ENCODE measurements around the gene MAGI1.
"Not testable (repeated sequence)": the region's sequence is repeated elsewhere in the genome, so short reads cannot be mapped to it uniquely, and the experiment has no call there.

MAGI1 gene

DNA sequence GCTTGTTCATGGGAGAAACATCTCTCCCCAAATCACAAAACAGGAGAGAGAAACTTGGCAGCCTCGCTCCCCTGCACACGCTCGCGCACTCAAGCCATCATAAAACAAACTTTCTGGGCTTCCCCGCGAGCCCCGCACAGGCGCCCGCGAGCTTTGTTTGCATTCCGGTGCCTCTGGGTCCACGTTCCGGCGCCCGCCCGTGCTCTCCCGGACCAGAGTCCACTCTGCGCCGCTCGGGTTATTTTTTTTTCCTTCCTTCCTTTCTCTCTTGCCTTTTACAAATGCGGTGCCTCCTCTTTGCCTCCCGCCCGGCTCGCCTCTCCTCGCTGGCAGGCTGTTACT lies 363 bp downstream of the MAGI1 start:
- no peak for DNase-seq (ENCODE audit: low read depth)

GRCh38 chr3:66037986-66038369 lies 740 bp downstream of the MAGI1 start:
- DNase-seq (ENCODE audit: low read depth): no peak

DNA sequence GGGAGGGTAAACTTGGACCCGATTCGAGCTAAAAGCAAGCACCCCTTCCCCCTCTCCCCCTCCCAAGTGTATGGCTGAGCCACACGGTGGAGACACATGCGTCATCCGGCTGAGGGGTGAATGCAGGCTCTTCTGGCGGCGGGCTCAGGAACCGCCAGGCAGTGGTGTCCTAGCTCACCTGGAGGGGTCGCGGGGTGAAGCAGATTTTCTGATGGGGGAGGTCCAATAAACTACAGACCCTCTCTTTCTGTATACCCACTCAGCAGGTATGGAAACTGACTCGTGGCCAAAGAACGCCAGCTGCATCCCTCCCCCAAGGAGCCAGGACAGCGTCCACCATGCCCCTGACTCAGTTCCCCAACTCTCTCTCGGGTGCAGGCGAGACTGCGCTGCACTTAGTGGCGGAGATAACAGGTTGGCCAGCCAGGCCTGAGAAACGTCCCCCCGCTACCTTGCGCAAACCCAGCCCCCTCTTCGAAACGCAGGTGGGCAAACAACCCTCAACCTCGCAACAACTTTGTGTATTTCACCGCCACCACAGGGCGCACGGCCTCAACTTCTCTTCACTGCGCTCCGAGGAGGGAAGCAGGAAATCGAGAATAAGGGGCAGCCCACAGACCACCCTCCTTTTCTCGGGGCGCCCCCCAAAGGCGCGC lies 1.3 kb downstream of the MAGI1 start:
- DNase-seq (ENCODE audit: low read depth): no peak

DNA sequence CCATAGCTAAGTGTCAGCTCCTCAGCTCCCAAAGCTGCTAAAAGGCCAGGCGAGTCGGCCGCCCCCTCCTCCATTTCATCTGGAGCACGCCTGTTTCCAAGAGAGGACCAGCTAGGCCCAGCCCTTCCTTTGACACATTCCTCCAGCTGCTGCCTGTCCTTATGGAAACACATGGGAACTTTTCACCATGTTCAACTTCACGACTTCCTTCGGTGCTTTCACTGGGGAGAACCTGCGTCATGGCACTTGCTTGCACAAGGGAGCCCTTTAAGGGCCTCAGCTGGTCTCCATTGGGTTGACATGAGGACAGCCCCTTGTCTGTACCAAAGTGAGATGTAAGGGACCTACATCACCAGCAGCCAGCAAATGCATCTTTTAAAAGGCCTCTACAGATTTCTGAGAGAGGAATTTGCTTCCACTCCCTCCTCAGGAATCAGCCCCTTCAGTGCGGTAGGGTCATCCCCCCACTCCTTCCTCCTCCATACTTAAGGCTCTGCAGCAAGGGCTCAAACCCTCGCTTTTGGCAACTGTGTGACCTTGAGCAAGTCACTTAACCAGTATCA lies 2.1 kb downstream of the MAGI1 start:
- DNase-seq (ENCODE audit: low read depth): no peak

GRCh38 chr3:66035763-66036477 lies 2.8 kb downstream of the MAGI1 start:
- DNase-seq (ENCODE audit: low read depth): no peak

DNA sequence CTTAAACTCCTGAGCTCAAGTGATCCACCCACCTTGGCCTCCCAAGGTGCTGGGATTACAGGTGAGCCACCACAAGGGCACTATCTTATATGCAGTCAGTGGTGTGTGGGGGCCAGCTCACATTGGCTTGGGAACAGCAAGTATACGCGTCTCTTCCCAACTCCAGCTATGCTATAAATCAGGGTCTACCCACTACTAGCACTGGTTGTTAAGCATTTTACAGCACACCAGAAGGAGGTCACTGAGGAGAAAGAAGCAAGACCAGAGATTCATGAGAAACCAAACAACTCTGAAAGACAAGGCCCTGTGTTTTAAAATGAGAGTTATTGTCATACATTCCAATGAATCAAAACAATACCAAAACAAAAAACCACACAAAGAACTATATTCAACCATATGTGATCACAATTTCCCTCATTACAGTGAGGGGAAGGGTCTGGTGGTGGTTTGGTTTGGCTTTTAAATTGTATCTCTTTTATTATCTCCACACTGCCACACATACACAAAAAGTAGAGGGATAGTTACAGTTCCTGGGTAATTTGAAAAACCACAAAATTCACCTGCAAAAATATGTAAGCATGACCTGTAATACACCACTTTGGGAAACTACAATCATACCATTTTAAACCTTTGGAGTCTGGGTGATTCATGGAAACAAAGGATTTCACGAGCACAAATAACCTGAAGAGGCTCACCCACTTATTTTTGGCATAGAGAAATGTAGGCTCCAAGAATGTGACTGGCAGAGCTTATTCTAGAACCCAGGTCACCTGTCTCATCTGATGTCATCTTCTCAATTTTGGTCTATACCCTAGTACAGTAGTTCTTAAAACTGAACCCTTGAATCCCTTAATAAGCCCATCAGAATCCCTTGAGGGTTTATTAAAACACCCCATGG lies 5.2 kb downstream of the MAGI1 start:
- no peak for DNase-seq (ENCODE audit: low read depth)

- DNase-seq (ENCODE audit: low read depth): no peak
Observed at GRCh38 chr3:66031102-66031698, 7.5 kb downstream of the MAGI1 start.

- DNase-seq (ENCODE audit: low read depth): no peak
Observed at GRCh38 chr3:66029443-66029842, 9.3 kb downstream of the MAGI1 start.

GRCh38 chr3:66029014-66029413 lies 9.7 kb downstream of the MAGI1 start:
- no peak for DNase-seq (ENCODE audit: low read depth)

GRCh38 chr3:66028457-66028856 lies 10.3 kb downstream of the MAGI1 start:
- no peak for DNase-seq (ENCODE audit: low read depth)

DNA sequence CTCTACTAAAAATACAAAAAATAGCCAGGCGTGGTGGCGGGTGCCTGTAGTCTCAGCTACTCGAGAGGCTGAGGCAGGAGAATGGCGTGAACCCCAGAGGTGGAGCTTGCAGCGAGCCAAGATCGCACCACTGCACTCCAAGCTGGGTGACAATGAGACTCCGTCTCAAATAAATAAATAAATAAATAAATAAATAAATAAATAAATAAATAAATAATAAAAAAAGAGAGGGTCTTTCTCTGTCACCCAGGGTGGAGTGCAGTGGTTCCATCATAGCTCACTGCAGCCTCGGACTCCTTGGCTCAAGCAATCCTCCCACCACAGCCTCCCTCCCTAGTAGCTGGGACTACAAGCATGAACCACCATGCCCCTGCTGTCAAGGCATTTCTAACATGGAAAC lies 11.6 kb downstream of the MAGI1 start:
- DNase-seq (ENCODE audit: low read depth): not testable (repeated sequence)

DNA sequence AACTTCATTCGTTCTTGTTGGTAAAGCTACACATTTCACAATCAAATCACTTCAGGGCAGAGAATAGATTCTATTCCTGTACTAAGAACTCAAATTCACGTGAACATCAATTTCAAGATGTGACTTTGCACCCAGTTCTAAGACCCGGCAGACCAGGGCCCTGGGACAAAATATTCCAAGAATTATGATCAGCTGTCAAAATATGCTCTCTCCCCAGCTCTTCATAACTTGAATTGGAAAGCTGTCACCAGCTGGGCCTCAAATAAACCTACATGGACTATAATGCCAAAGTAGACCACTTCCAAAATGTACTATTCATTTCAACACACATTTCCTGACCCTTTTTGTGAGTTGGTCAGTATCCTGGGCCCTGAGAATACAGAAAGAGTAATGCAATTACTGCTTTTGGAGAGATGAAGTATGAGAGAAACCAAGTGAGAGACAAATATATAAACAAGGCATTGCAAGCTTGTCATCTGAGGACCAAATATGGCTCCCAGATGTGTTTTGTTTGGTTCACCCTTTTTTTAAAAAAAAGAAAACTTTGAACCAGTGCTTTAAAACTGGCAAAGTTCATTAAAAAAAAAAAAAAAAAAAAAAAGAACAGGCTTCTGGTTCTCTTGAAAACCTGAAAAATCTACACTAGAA lies 14.9 kb downstream of the MAGI1 start:
- no peak for DNase-seq (ENCODE audit: low read depth)

GRCh38 chr3:66023229-66023628 lies 15.5 kb downstream of the MAGI1 start:
- no peak for DNase-seq (ENCODE audit: low read depth)

GRCh38 chr3:66021731-66022131 lies 17.0 kb downstream of the MAGI1 start:
- DNase-seq (ENCODE audit: low read depth): no peak

DNA sequence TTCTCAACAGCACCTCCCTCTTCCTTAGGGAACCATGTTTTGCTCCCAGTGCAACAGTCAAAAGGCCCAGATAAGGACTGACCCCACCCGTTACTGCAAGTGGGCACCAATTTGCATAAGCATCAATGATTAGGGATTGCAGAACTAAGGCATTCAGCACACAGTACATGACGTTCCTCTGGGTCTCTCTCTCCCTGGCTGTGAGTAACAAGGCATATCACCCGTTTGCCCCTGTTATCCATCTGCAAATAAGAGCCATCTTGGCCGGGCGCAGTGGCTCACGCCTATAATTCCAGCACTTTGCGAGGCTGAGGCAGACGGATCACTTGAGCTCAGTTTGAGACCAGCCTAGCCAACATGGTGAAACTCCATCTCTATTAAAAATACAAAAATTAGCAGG lies 18.8 kb downstream of the MAGI1 start:
- no peak for DNase-seq (ENCODE audit: low read depth)

GRCh38 chr3:66018057-66019033 lies 20.4 kb downstream of the MAGI1 start:
- DNase-seq (ENCODE audit: low read depth): no peak

DNA sequence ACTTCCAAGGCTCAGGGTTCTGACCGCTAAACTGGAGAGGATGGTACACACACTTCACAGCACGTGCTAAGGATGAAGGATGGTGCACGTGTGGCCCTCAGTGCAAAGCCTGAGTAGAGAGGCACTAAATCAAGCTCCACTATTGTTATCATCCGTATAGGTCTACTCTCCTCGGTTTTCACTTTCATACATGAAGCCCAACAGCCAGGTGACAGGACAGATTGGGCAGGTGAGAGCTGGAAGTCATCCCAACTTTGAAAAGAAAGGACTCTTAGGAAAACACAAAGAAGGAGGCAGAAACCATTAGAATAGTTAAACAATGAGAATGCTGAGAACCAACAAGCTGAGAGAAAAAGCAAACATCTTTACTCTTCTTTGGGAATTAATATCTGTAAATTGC lies 21.1 kb downstream of the MAGI1 start:
- no peak for DNase-seq (ENCODE audit: low read depth)

DNA sequence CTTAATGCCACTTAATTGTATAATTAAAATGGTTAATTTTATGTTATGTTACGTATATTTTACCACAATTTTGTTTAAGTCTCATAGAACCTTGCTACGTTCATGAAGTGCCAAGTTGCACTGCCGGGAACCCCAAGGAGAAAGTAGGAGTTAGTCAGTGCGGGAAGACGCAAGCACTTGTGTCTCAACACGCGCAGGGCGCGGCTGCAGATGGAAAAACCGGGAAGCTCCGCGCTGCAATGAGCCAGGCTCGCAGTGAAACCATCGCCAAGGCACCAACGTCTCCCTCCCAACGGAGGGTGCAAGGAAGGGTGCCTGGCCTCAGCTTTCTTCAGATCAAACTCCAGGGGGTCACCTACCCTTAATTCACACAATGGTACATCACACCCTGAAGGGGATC lies 21.6 kb downstream of the MAGI1 start:
- DNase-seq (ENCODE audit: low read depth): no peak

- no peak for DNase-seq (ENCODE audit: low read depth)
Observed at GRCh38 chr3:66015841-66016240, 22.9 kb downstream of the MAGI1 start.

- DNase-seq (ENCODE audit: low read depth): no peak
Observed at GRCh38 chr3:66014651-66015050, 24.1 kb downstream of the MAGI1 start.

DNA sequence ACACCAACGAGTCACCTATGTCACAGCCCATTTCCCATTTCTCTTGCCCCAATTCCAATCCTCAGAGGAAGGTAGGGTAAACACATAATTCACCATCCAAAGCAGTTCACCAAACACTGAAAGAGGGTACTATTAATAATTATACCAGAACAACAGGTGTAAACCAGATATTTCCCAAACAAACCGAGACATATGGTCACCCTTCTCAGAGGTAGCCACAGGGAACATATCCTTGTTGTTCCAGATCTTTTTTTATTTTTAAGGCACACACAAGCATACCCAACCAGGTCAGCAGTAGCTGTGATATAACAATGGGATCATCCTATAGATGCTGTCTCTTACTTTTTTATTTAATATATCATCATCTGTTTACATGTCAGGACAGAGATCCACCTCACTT lies 24.7 kb downstream of the MAGI1 start:
- DNase-seq (ENCODE audit: low read depth): no peak

All from stimulated activated CD8-positive, alpha-beta memory T cell treated with anti-CD3 and anti-CD28 coated beads, Interleukin-15, amount 100 ng/mL, for 24 hours (primary cell).